ENCODE measurements around the gene TPT1.
"Not testable (repeated sequence)": the region's sequence is repeated elsewhere in the genome, so short reads cannot be mapped to it uniquely, and the experiment has no call there.

TPT1 gene

DNA sequence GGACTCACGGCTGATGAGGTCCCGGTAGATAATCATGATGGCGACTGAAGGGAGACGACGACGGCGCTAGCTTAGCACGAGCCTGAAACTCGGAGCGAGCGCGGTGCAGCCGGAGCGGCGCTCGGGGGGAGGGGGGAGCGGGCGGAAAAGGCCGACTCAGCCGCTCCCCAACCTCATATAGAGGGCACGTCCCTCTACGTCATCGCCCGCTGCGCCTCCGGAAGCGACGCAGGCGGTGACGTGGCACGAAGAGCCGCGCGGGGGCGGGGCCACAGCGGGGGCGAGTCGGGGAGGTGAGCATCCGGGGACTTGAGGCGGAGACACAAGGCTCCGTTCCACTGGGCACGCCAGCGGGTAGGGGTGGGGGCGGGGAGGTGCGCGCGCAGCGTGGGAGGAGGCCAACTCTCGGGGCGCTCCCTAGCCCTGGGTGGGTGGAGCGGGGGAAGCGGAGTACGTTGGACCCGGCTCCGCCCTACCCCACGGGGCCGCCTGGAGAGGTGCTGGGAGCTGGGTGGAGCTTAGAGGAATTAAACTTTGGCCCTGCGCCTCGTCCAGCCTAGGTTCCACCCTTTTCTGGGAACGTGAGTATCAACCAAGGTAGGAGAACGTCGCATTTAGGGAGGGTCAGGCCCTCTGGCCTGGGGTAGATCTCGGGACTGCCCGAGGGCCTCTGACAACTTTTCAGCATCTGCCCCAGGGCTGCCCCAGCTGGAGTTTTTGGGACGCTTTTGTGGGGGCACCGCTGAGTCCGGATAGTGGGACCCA lies at the start of gene TPT1:
Gene TPT1 (minus strand): TSS at position 150 of the 765 bp plus-strand sequence. CDS start 114 bp downstream, at position 36.
- peak; percentile 97 for DNase-seq

DNA sequence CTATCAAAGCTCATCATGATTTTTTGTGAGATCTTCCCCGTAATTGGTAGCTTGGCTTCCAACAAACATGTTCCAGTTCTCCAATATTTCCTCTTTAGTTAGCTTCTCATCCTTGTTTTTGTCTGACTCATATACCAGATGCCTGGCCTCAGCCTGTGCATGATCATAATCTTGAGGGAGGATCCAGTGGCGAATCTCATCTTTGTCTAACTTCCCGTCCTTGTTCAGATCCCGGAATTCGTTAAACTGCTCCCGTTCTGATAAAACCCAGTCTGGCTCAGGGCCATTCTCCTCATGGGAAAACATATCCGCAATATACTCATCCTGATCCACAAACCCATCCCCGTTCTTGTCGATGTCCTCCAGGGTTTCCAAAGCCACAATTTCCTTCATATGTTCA lies 49.4 kb upstream of the TPT1 start:
- DNase-seq: not testable (repeated sequence)

DNA sequence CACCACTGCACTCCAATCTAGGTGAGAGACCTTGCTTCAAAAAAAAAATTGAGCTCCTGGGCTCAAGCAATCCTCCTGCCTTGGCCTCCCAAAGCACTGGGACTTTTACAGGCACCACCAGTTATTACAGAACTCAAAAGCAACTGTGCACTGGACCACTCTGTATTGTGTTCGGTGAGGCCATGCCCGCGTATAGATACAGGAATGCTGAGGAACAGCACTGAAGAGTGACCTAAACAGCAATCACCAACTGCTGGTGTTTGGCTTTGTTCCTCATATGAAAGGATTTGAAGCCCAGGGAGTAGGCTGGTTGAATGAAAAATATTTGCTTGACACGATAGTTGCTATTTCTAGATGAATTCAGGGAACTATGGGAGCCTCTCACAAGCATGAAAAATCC lies 47.7 kb upstream of the TPT1 start:
- DNase-seq: no peak

DNA sequence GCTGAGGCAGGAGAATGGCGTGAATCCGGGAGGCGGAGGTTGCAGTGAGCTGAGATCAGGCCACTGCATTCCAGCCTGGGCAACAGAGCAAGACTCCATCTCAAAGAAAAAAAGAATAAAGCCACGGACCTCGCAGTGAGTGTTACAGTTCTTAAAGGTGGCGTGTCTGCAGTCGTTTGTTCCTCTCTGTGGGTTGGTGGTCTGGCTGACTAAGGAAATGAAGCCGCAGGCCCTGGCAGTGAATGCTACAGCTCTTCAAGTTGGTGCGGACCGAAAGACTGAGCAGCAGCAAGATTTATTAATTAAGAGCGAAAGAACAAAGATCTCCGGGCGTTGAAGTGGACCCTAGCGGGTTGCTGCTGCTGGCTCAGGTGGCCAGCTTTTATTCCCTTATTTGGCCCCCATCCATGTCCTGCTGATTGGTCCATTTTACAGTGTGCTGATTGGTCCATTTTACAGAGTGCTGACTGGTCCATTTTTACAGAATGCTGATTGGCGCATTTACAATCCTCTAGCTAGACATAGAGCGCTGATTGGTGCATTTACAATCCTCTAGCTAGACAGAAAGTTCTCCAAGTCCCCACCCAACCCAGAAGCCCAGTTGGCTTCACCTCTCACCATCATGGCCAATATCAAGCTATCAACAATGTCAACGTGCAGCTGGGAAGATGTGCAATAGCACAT lies 46.1 kb upstream of the TPT1 start:
- not testable (repeated sequence) for DNase-seq

DNA sequence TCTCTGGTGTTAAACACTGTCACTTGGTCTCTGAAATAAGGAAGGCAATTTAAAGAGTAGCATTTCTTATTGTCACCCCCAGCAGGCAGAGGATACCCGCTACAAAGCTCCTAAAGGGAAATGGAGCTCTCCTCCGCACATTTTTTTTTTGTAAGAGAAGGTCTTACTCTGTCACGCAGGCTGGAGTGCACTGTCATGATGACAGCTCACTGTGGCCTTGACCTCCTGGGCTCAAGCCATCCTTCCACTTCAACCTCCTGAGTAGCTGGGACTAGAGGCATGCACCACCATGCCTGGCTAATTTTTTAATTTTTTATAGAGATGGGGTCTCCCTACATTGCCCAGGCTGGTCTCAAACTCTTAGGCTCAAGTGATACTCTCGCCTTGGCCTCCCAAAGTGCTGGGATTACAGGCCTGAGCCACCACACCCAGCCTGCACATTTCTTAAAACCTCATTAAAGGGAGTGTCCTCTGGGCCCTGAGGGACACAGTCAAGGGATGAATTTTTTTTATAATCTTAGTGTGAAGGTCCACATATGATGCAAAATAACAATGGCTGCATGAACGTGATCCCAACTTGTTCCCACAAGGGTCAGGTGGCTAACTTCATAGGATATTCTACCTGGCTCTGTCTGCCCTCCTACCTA lies 45.0 kb upstream of the TPT1 start:
- DNase-seq: no peak

DNA sequence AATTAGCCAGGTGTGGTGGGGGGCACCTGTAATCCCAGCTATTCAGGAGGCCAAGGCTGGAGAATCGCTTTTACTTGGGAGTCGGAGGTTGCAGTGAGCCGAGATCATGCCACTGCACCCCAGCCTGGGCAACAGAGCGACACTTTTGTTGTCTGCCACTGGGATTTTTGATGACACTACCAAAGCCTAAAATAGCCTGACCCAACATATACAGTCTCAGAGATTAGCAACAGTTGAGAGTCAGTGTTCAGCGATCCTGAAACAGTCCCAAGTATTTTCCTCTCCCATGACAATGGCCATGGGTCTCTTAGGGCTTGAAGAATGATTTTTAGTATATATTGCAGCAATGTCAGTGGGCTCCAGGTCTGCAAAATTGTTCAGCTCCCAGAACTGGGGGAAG lies 44.3 kb upstream of the TPT1 start:
- DNase-seq: no peak

DNA sequence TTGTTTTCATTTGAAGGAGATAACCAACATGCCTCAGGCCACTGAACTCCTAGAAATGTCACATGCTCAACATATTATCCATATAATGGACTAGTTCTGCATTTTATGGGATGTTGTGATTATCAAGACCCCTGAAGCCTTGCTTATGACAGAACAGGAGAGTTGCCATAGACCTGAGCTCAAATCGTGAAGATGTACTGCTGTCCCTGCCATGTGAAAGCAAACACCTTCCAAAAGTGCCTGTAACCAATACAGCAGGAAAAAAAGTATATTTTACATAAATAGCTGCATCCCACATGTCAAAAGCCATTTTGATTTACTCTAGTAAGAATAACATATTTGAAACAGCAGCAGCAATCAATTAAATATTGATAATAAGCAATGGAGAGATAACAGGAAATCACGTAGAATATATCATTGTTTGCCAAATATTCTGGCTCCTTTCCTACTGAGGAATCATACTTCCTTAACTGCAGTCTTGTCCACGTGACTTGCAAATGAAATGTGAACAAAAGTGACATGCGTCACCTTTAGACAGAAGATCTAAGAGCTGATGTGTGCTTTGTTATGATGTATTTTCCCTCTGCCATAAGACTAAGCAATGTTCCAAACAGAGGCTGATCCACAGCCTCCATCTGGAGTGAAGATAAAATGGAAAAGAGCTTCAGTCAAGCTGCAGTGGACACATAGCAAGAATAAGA lies 43.6 kb upstream of the TPT1 start:
- no peak for DNase-seq

DNA sequence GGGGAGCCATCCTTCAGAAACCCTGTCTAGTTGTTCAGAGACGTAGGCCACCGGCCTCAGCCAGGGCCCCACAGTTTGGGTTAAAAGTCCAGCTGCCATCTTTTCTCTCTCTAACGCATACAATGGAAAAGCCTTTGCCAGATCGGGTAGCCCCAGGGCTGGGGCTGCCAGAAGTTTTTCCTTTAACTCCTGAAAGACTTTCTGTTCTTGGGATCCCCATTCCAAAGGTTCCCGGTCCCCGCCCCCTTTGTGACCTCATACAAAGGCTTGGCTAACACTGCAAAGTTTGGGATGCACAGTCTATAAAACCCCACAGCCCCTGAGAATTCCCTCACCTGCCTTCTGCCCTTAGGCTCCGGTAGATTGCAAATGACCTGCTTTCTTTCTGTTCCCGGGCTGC lies 41.8 kb upstream of the TPT1 start:
- not testable (repeated sequence) for DNase-seq

DNA sequence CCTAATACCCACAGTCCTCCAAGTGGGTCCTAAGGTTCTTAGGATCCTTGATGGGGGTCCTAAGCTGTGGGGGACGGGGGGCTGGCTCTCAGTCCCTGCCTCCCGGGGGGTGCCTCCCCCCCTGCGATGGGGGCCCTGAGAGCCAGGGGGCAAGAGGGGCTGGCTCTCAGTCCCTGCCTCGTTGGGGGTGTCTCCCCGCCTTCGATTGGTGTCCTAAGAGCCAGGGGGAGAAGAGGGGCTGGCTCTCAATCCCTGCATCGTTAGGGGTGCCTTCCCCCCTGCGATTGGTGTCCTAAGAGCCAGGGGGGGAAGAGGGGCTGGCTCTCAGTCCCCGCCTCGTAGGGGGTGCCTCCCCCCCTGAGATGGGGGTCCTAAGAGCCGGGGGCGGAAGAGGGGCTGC lies 40.2 kb upstream of the TPT1 start:
- no peak for DNase-seq

DNA sequence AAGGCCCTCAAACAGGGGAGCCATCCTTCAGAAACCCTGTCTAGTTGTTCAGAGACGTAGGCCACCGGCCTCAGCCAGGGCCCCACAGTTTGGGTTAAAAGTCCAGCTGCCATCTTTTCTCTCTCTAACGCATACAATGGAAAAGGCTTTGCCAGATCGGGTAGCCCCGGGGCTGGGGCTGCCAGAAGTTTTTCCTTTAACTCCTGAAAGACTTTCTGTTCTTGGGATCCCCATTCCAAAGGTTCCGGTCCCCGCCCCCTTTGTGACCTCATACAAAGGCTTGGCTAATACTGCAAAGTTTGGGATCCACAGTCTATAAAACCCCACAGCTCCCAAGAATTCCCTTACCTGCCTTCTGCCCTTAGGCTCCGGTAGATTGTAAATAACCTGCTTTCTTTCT lies 39.7 kb upstream of the TPT1 start:
- not testable (repeated sequence) for DNase-seq

DNA sequence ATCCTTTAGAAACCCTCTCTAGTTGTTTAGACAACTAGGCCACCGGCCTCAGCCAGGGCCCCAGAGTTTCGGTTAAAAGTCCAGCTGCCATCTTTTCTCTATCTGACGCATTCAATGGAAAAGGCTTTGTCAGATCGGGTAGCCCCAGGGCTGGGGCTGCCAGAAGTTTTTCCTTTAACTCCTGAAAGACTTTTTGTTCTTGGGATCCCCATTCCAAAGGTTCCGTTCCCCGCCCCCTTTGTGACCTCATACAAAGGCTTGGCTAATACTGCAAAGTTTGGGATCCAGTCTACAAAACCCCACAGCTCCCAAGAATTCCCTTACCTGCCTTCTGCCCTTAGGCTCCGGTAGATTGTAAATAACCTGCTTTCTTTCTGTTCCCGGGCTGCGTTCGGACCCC lies 38.5 kb upstream of the TPT1 start:
- not testable (repeated sequence) for DNase-seq

DNA sequence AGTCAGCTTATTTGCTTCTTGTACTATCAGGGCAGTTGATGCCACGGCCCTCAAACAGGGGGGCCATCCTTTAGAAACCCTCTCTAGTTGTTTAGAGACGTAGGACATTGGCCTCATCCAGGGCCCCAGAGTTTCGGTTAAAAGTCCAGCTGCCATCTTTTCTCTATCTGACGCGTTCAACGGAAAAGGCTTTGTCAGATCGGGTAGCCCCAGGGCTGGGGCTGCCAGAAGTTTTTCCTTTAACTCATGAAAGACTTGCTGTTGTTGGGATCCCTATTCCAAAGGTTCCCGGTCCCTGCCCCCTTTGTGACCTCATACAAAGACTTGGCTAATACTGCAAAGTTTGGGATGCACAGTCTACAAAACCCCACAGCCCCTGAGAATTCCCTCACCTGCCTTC lies 37.8 kb upstream of the TPT1 start:
- DNase-seq: not testable (repeated sequence)

DNA sequence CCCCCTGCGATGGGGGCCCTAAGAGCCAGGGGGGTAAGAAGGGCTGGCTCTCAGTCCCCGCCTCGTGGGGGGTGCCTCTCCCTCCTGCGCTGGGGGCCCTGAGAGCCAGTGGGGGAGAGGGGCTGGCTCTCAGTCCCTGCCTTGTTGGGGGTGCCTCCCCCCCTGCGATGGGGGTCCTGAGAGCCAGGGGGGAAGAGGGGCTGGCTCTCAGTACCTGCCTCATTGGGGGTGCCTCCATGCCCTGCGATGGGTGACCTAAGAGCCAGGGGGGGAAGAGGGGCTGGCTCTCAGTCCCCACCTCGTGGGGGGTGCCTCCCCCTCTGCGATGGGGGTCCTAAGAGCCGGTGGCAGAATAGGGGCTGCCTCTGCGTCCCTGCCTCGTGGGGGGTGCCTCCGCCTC lies 36.3 kb upstream of the TPT1 start:
- DNase-seq: not testable (repeated sequence)

DNA sequence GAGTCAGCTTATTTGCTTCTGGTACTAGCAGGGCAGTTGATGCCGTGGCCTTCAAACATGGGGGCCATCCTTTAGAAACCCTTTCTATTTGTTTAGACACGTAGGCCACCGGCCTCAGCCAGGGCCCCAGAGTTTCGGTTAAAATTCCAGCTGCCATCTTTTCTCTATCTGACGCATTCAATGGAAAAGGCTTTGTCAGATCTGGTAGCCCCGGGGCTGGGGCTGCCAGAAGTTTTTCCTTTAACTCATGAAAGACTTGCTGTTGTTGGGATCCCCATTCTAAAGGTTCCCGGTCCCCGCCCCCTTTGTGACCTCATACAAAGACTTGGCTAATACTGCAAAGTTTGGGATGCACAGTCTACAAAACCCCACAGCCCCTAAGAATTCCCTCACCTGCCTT lies 35.7 kb upstream of the TPT1 start:
- DNase-seq: not testable (repeated sequence)

DNA sequence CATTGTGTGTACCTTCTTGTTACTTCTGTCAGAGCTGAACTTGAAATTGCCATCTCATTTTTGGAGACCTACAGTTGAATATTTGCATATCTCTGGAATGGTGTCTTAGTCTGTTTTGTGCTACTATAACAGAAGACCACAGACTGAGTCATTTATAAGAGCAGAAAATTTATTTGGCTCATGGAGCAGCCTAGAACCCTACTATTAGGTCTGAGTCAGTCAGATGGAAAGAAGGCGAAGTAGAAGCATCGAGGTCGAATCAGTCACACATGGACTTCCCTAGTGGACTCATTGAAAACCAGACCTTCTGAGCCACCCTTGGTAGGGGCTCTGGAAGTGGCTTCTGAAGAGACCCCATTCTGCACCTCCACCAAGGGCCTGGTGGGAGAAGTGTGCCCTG lies 33.9 kb upstream of the TPT1 start:
- no peak for DNase-seq

DNA sequence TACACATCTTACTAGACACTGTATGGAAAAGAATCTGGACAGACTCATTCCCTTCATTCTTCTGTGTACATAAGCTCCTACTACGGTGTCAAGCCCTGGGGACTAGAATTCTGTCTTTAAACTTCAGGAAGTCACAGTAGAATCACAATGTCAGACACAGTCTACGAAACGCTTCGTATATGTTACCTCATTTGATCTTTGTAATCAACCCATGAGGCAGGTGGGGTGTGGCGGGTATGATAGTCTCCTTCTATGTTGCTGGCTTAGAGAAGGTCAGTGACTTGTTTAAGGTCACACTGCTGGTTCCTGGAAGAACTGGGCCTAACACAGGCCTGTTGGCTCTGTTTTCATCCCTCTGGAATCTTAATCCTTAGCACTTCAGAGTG lies 32.2 kb upstream of the TPT1 start:
- no peak for DNase-seq

DNA sequence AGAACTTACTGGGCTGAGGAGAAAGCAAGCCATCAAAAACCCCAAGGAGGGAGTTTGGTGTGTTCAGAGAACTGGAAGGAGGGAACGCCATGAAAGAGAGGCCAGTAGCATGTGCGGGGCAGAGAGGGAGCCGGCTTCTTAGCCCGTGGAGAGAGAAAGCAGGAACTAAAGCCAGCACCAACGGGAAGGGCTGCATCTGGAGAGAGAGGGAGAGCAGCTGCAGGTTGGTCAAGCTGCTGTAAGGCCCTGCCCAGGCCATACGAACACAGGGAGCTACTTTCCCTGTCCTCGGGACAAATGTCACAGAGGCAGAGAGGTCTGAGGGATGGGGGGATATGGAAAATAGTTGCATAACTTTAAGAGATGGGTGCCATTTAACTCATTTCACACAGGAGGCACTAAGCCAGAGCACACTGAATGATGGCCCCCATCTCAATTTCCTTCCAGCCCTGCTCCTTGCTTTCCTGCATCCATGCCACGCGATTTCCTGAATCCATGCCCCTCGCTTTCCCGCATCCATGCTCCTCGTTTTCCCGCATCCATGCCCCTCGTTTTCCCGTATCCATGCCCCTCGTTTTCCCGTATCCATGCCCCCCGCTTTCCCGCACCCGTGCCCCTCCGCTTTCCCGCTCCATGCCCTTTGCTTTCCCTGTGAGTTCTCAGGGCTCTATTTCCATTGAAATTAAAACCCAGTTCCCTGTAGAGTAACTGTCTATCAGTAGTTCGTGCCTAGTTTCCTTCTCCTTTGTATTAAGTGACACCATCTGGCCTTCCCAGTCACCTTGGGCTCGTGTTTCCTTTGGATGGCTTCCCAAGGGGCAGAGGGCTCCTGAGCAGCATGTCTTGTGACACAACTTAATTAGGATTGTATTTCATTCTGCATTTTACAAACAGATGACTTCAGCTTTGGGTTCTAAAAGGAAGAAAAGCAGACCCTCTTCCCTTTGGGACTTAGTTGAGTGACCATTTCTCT lies 31.5 kb upstream of the TPT1 start:
- DNase-seq: no peak

DNA sequence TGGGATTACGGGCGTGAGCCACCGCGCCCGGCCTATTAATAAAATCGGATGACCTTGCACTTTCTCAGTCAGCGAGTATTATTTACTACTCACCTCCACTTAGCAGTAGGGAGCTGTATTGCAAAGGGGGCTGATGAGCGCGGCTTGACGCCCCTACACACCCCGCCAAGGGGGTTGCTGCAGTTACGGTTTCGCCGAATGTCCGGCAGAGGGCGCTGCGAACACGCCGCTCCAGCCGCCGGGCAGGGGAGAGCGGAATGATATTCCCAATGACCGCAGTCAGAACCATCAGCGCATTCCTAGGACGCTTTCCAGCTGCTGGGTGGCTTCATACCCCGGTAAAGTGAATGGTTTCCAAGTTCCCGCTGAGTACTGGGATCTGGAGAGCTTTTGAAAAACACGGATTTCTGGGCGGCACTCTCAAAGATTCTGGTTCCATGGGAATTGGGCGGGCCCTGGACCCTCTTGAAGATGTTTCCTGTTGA lies 30.0 kb upstream of the TPT1 start:
- DNase-seq: no peak

DNA sequence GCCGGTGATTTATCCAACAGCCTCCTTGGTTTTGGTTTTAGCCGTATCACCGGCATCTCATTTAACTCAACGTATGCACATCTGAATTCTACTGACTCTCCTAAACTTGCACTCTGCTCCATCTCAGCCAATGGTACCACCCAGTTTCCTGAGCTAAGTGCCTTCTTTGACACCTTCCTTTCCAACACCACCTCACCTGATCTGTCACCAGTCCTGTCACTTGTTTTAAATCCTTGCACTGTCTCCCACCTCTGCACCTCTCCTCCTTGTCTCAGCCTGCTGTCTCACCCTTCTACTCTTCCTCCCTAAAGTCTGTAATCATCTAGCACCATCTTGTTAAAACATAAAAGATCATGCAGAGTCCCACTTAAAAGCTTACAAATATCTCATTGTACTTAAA lies 28.1 kb upstream of the TPT1 start:
- DNase-seq: no peak

DNA sequence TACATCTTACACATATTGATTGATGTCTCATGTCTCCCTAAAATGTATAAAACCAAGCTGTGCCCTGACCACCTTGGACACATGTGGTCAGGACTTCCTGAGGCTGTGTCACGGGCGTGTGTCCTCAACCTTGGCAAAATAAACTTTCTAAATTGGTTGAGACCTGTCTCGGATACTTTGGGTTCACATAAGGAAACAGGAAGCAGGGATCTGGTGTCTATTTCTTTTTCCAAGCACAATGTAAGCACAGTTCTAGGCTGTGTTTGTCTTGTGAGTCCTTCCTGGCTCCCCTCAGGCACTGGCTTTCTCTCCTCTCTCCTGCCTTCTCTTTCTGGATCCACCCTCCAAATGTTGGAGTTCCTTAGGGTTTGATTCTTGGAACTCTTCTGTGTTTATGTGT lies 27.6 kb upstream of the TPT1 start:
- no peak for DNase-seq

DNA sequence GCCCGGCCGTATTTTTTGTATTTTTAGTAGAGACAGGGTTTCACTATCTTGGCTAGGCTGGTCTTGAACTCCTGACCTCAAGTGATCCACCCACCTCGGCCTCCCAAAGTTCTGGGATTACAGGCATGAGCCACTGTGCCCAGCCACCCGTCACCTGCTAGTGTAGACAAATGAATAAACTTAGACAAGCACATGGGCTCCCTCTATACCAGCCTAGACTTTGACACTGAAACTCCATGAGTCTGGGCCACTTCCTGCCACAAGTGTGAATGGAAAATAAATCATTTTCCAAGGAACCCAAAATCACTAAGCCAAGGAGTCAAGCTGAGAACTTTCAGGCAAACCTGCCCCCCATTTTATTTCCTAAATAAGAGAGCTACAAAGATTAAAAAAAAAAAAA lies 27.0 kb upstream of the TPT1 start:
- DNase-seq: no peak

DNA sequence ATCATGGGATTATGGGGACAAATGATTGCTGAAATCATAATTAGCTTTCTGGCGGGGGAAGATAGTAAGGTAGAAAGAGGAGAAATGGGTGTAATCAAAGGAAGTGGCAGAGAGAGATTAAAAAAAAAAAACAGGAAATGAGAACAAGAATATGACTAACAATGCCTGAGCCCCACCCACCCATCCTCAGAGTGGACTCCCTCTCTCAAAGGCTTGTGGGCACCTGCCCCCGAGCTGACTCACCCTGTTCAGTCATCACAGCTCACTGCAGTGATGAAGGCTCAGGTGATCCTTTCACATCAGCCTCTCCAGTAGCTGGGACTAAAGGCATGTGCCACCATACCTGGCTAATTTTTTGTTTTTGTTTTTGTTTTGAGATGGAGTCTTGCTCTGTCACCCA lies 26.4 kb upstream of the TPT1 start:
- peak; percentile 6 for DNase-seq
